GM18519 (cell line): ENCODE data around the gene DYNC1I1.
"Not testable (repeated sequence)": the region's sequence is repeated elsewhere in the genome, so short reads cannot be mapped to it uniquely, and the experiment has no call there.

Source experiments
- ATAC-seq: cut with Tn5 transposase; IDR thresholded peaks from one replicate; pipeline ENCODE4 v1.9.1; 2021; ENCODE audit warnings: mild to moderate bottlenecking, moderate library complexity; ENCODE audit not compliant: unreplicated experiment, low FRiP score

Gene DYNC1I1

GRCh38 chr7:95901006-95901405 is 128.7 kb downstream of the DYNC1I1 start:
- ATAC-seq = no peak

GRCh38 chr7:95904099-95904498 is 131.7 kb downstream of the DYNC1I1 start:
- ATAC-seq = no peak

GRCh38 chr7:95905167-95905566 is 132.8 kb downstream of the DYNC1I1 start:
- ATAC-seq = no peak

- ATAC-seq = no peak
Measured at GRCh38 chr7:95906851-95907250, 134.5 kb downstream of the DYNC1I1 start.

GRCh38 chr7:95907337-95907736 is 135.0 kb downstream of the DYNC1I1 start:
- no peak for ATAC-seq

- no peak for ATAC-seq
Measured at GRCh38 chr7:95908499-95908898, 136.1 kb downstream of the DYNC1I1 start.

- ATAC-seq = no peak
Measured at GRCh38 chr7:95910341-95910740, 138.0 kb downstream of the DYNC1I1 start.

- no peak for ATAC-seq
Measured at GRCh38 chr7:95915731-95916130, 143.4 kb downstream of the DYNC1I1 start.

GRCh38 chr7:95916573-95917297 is 144.4 kb downstream of the DYNC1I1 start:
- ATAC-seq = peak; percentile 70

- ATAC-seq = no peak
Measured at GRCh38 chr7:95917634-95918033, 145.3 kb downstream of the DYNC1I1 start.

GRCh38 chr7:95919556-95919955 is 147.2 kb downstream of the DYNC1I1 start:
- no peak for ATAC-seq

- ATAC-seq = no peak
Measured at GRCh38 chr7:95921543-95921942, 149.2 kb downstream of the DYNC1I1 start.

GRCh38 chr7:95922191-95922590 is 149.8 kb downstream of the DYNC1I1 start:
- no peak for ATAC-seq

- no peak for ATAC-seq
Measured at GRCh38 chr7:95925236-95925635, 152.9 kb downstream of the DYNC1I1 start.

- ATAC-seq = no peak
Measured at GRCh38 chr7:95925971-95926370, 153.6 kb downstream of the DYNC1I1 start.

- ATAC-seq = no peak
Measured at GRCh38 chr7:95927756-95928155, 155.4 kb downstream of the DYNC1I1 start.

- no peak for ATAC-seq
Measured at GRCh38 chr7:95929710-95930280, 157.4 kb downstream of the DYNC1I1 start.

GRCh38 chr7:95931460-95932232 is 159.3 kb downstream of the DYNC1I1 start:
- no peak for ATAC-seq

GRCh38 chr7:95933618-95934017 is 161.3 kb downstream of the DYNC1I1 start:
- no peak for ATAC-seq

GRCh38 chr7:95944867-95945266 is 172.5 kb downstream of the DYNC1I1 start:
- not testable (repeated sequence) for ATAC-seq

- no peak for ATAC-seq
Measured at GRCh38 chr7:95950698-95951097, 178.3 kb downstream of the DYNC1I1 start.

- ATAC-seq = no peak
Measured at GRCh38 chr7:95951531-95951930, 179.2 kb downstream of the DYNC1I1 start.
